Fibroblast of peridontal ligament (primary cell): ENCODE results near the gene C12orf60.

Source experiments
- DNase-seq: peaks from one replicate; pipeline ENCODE4 v3.0.0-alpha.2; 2010; ENCODE audit errors: extremely low read depth

The C12orf60 gene

GRCh38 chr12:14873440-14874185 is 70.1 kb downstream of the C12orf60 start:
- DNase-seq = no peak
